Naive thymus-derived CD4-positive, alpha-beta T cell (primary cell): Measurements from ENCODE around the gene FXN. TPM values are rescaled to one million over a fixed set of nuclear protein-coding genes. Genes with fewer than 3 reads are reported as not detected.

Source experiments
- ATAC-seq: fragments of 150-1000 bp; cut with Tn5 transposase; 2 replicates; pipeline ENCODE4 v1.10.0; 2021; ENCODE audit warnings: mild to moderate bottlenecking, moderate library complexity
- CTCF ChIA-PET: fragments of 350-600 bp; sonication (Branson Sonifier 250); formaldehyde crosslinking; loops from one replicate; lab custom pipeline; 2021; ENCODE audit warnings: antibody characterized with exemption; lab: Charles Lee
- POLR2A ChIA-PET: fragments of 350-600 bp; sonication (Branson Sonifier 250); formaldehyde crosslinking; loops from one replicate; lab custom pipeline; 2021; ENCODE audit warnings: antibody characterized with exemption, inconsistent platforms; lab: Charles Lee
- DNase-seq, 9 donors: peaks; one replicate each; pipeline versions ENCODE4 v3.0.0 to v3.0.0-alpha.2; 2020 to 2022; ENCODE audit warnings: mixed read lengths in 1 of 9
- H3K27ac ChIP-seq: one replicate; pipeline ENCODE4 v1.7.0; 2013; ENCODE audit warnings: mild to moderate bottlenecking, low read depth, low read length, moderate library complexity
- H3K27me3 ChIP-seq, 2 donors: one replicate each; pipeline ENCODE4 v1.7.0; 2013; ENCODE audit warnings: low read length in 2 of 2, mild to moderate bottlenecking in 2 of 2, moderate library complexity in 2 of 2; ENCODE audit not compliant: control insufficient read depth in 2 of 2, insufficient read depth in 2 of 2
- H3K36me3 ChIP-seq, 3 experiments: 1 replicate in 2 of 3; 2 replicates in 1 of 3; pipeline ENCODE4 v1.7.0; 2013; ENCODE audit warnings: low read length in 3 of 3, mild to moderate bottlenecking in 3 of 3, moderate library complexity in 1 of 3; ENCODE audit not compliant: insufficient read depth in 3 of 3, control insufficient read depth in 2 of 3
- H3K4me1 ChIP-seq, 2 donors: one replicate each; pipeline ENCODE4 v1.7.0; 2013; ENCODE audit warnings: low read length in 2 of 2, mild to moderate bottlenecking in 2 of 2, moderate library complexity in 1 of 2; ENCODE audit not compliant: control insufficient read depth in 2 of 2, insufficient read depth in 2 of 2
- H3K4me3 ChIP-seq: 2 replicates; pipeline ENCODE4 v1.7.0; 2013; ENCODE audit warnings: mild to moderate bottlenecking, low read length
- H3K9me3 ChIP-seq, 3 experiments: 1 replicate in 2 of 3; 2 replicates in 1 of 3; pipeline ENCODE4 v1.7.0; 2013; ENCODE audit warnings: low read length in 3 of 3; ENCODE audit not compliant: control insufficient read depth in 2 of 3
- H3K27ac Mint-ChIP-seq, 9 donors: one replicate each; pipeline ENCODE4 v1.8.0; 2020 to 2022; ENCODE audit warnings: mixed read lengths in 9 of 9, mild to moderate bottlenecking in 8 of 9, moderate library complexity in 5 of 9, inconsistent platforms in 2 of 9
- H3K27me3 Mint-ChIP-seq, 5 donors: one replicate each; pipeline ENCODE4 v1.8.0; 2021 to 2022; ENCODE audit warnings: mixed read lengths in 5 of 5, mild to moderate bottlenecking in 1 of 5
- H3K36me3 Mint-ChIP-seq, 5 donors: one replicate each; pipeline ENCODE4 v1.8.0; 2020 to 2022; ENCODE audit warnings: mixed read lengths in 5 of 5, mild to moderate bottlenecking in 3 of 5, inconsistent platforms in 1 of 5
- H3K4me1 Mint-ChIP-seq, 7 donors: one replicate each; pipeline ENCODE4 v1.8.0; 2020 to 2022; ENCODE audit warnings: mixed read lengths in 7 of 7, mild to moderate bottlenecking in 3 of 7, inconsistent platforms in 1 of 7
- H3K4me3 Mint-ChIP-seq, 10 donors: one replicate each; pipeline ENCODE4 v1.8.0; 2020 to 2022; ENCODE audit warnings: mild to moderate bottlenecking in 10 of 10, mixed read lengths in 10 of 10, moderate library complexity in 6 of 10, inconsistent platforms in 2 of 10
- H3K9me3 Mint-ChIP-seq, 11 donors: one replicate each; pipeline ENCODE4 v1.8.0; 2020 to 2022; ENCODE audit warnings: mixed read lengths in 11 of 11, mild to moderate bottlenecking in 4 of 11, inconsistent platforms in 1 of 11, moderate library complexity in 1 of 11
- intact Hi-C, 2 donors: fragments of 100-400 bp; cut with micrococcal nuclease; formaldehyde crosslinking; loops; one replicate each; pipeline ENCODE4 v1.15.1; 2023
- polyA plus RNA-seq, 2 donors: library from polyadenylated mRNA; unstranded; fragments of 300-500 nt; fragmentation: Illumina TruSeq; gene quantifications; one replicate each; pipeline ENCODE4 v1.2.3, GENCODE V29; 2021
- total RNA-seq, 6 experiments: library from RNA in 5 of 6; stranded (reverse) in 5 of 6; gene quantifications; 1 replicate in 5 of 6; 2 replicates in 1 of 6; pipeline ENCODE4 v1.2.3 and lab custom pipeline; 2021 to 2026

The FXN gene
- total and polyA plus RNA-seq, 7 experiments from 2014 or later, result 16.7 to 84.7 (median 20.0) TPM

GRCh38 chr9:69086312-69086711 lies 50.8 kb downstream of the FXN start:
- H3K4me3 Mint-ChIP-seq, result no peak overlapping the region

DNA sequence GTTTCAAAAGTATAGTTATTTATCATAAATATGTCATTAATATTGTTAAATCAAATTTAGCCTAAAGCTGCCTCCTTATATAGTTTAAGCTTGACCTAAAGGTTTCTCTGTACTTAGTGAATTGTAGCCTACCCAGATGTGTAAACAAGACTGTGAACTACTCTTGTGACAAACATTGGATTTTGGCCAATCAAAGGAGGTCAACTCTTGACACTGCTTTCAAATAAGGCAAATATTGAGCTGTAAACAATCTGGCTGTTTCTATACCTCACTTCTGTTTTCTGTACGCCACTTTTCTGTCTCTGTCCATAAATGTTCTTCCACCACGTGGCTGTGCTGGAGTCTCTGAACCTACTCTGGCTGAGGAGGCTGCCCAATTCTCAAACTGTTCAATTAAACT lies 51.2 kb downstream of the FXN start:
- peaks cover 0 to 1% (median 0%) of the 10 kb centered on the region in 11 donors for H3K9me3 Mint-ChIP-seq

More at GRCh38 chr9:69086312-69086711, 50.8 kb downstream of the FXN start:
- H3K9me3 ChIP-seq, result no peaks in the 10 kb centered on the region
- no peak for ATAC-seq
- H3K27ac ChIP-seq, result no peak overlapping the region
- Mint-ChIP-seq H3K9me3 (peaks cover 0 to 3% (median 0%) of the 10 kb centered on the region in 11 donors), H3K4me1 (no peaks in the 10 kb centered on the region), H3K27ac (no peak overlapping the region), H3K36me3 (peaks cover 0 to 3% (median 0%) of the 10 kb centered on the region in 5 donors), H3K27me3 (no peaks in the 10 kb centered on the region)
- no peaks in the 10 kb centered on the region for H3K36me3 ChIP-seq
- intact Hi-C loops, result no loop called here
- H3K4me3 ChIP-seq, result no peak overlapping the region
- DNase-seq, result no peak
- ChIA-PET POLR2A (no interaction called here), CTCF (no interaction called here)
- no peaks in the 10 kb centered on the region for H3K27me3 ChIP-seq
- no peaks in the 10 kb centered on the region for H3K4me1 ChIP-seq

GRCh38 chr9:69089082-69089481 lies 53.5 kb downstream of the FXN start:
- H3K27me3 Mint-ChIP-seq, result no peaks in the 10 kb centered on the region
- Histone ChIP-seq H3K9me3 (no peaks in the 10 kb centered on the region), H3K27me3 (no peaks in the 10 kb centered on the region), H3K4me1 (no peaks in the 10 kb centered on the region), H3K27ac (no peak overlapping the region), H3K36me3 (no peaks in the 10 kb centered on the region), H3K4me3 (no peak overlapping the region)
- intact Hi-C loops, result no loop called here
- ChIA-PET POLR2A (no interaction called here), CTCF (interaction anchor here (0.6 to 1.2 kb wide), 2 partner anchors 490 to 504 kb away, joined by 3 read pairs; no protein-coding TSS in a partner anchor)
- DNase-seq, result no peak
- ATAC-seq, result no peak
- no peak overlapping the region for H3K27ac Mint-ChIP-seq
- H3K4me3 Mint-ChIP-seq, result no peak overlapping the region
- no peaks in the 10 kb centered on the region for H3K9me3 Mint-ChIP-seq
- no peaks in the 10 kb centered on the region for H3K36me3 Mint-ChIP-seq
- H3K4me1 Mint-ChIP-seq, result no peaks in the 10 kb centered on the region

More for the DNA sequence above, 51.2 kb downstream of the FXN start:
- no peaks in the 10 kb centered on the region for H3K36me3 ChIP-seq
- H3K4me3 ChIP-seq, result no peak overlapping the region
- H3K36me3 Mint-ChIP-seq, result peaks cover 0 to 3% (median 0%) of the 10 kb centered on the region in 5 donors
- H3K4me1 ChIP-seq, result no peaks in the 10 kb centered on the region
- no peak overlapping the region for H3K27ac ChIP-seq
- no peaks in the 10 kb centered on the region for H3K27me3 Mint-ChIP-seq
- DNase-seq (no peak), ATAC-seq (no peak)
- ChIA-PET POLR2A (no interaction called here), CTCF (no interaction called here)
- no peak overlapping the region for H3K4me3 Mint-ChIP-seq
- H3K4me1 Mint-ChIP-seq, result no peaks in the 10 kb centered on the region
- no peaks in the 10 kb centered on the region for H3K27me3 ChIP-seq
- intact Hi-C loops, result no loop called here
- H3K9me3 ChIP-seq, result no peaks in the 10 kb centered on the region
- H3K27ac Mint-ChIP-seq, result peak overlapping the region in 1 of 9 donors; percentile 10

DNA sequence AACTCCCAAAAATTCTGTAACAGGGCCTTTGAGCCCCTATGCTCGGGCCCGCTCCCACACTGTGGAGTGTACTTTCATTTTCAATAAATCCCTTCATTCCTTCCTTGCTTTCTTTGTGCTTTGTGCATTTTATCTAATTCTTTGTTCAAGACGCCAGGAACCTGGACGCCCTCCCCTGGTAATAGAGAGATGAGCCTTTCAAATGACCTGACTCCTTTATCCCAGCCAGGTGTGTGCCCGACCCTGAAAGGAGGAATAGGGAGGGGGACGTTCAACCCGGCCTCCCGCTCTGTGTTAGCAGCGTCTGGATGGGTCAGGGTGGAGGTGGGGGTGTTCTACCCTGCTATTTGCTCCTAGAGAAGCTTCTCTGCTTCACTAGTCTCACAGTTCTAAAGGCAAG lies 53.9 kb downstream of the FXN start:
- Histone ChIP-seq H3K27me3 (no peaks in the 10 kb centered on the region), H3K4me1 (no peaks in the 10 kb centered on the region), H3K36me3 (no peaks in the 10 kb centered on the region), H3K4me3 (no peak overlapping the region), H3K27ac (no peak overlapping the region), H3K9me3 (no peaks in the 10 kb centered on the region)
- intact Hi-C loops, result no loop called here
- no peaks in the 10 kb centered on the region for H3K9me3 Mint-ChIP-seq
- no peak overlapping the region for H3K27ac Mint-ChIP-seq
- no peaks in the 10 kb centered on the region for H3K27me3 Mint-ChIP-seq
- no peak overlapping the region for H3K4me3 Mint-ChIP-seq
- ChIA-PET CTCF (interaction anchor here (0.6 kb wide), 1 partner anchor 504 kb away, joined by 3 read pairs; no protein-coding TSS in a partner anchor), POLR2A (no interaction called here)
- ATAC-seq (no peak), DNase-seq (no peak)
- H3K36me3 Mint-ChIP-seq, result no peaks in the 10 kb centered on the region
- H3K4me1 Mint-ChIP-seq, result no peaks in the 10 kb centered on the region

- intact Hi-C loops, result no loop called here
- Histone ChIP-seq H3K9me3 (no peaks in the 10 kb centered on the region), H3K4me1 (no peaks in the 10 kb centered on the region), H3K36me3 (no peaks in the 10 kb centered on the region), H3K27me3 (no peaks in the 10 kb centered on the region), H3K4me3 (no peak overlapping the region), H3K27ac (no peak overlapping the region)
- ChIA-PET CTCF (no interaction called here), POLR2A (no interaction called here)
- H3K4me3 Mint-ChIP-seq, result no peak overlapping the region
- ATAC-seq, result no peak
- no peaks in the 10 kb centered on the region for H3K27me3 Mint-ChIP-seq
- H3K9me3 Mint-ChIP-seq, result no peaks in the 10 kb centered on the region
- DNase-seq, result no peak
- H3K27ac Mint-ChIP-seq, result no peak overlapping the region
- no peaks in the 10 kb centered on the region for H3K4me1 Mint-ChIP-seq
- H3K36me3 Mint-ChIP-seq, result no peaks in the 10 kb centered on the region
These were observed 54.7 kb downstream of the FXN start for GRCh38 chr9:69090140-69090750.

- Mint-ChIP-seq H3K36me3 (no peaks in the 10 kb centered on the region), H3K27ac (no peak overlapping the region), H3K27me3 (no peaks in the 10 kb centered on the region), H3K9me3 (no peaks in the 10 kb centered on the region), H3K4me3 (no peak overlapping the region), H3K4me1 (no peaks in the 10 kb centered on the region)
- POLR2A ChIA-PET, result no interaction called here
- no peaks in the 10 kb centered on the region for H3K4me1 ChIP-seq
- no peak for ATAC-seq
- intact Hi-C loops, result no loop called here
- no peak for DNase-seq
- H3K27ac ChIP-seq, result no peak overlapping the region
- no peaks in the 10 kb centered on the region for H3K27me3 ChIP-seq
- no peak overlapping the region for H3K4me3 ChIP-seq
- H3K36me3 ChIP-seq, result no peaks in the 10 kb centered on the region
- no peaks in the 10 kb centered on the region for H3K9me3 ChIP-seq
- CTCF ChIA-PET, result interaction anchor here (0.6 kb wide), 1 partner anchor 56 kb away, joined by 3 read pairs; the partner anchor contains the start of gene FXN
These were observed 55.4 kb downstream of the FXN start for GRCh38 chr9:69090946-69091345.

GRCh38 chr9:69093471-69094103 lies 58.0 kb downstream of the FXN start:
- Mint-ChIP-seq H3K36me3 (no peaks in the 10 kb centered on the region), H3K4me1 (no peaks in the 10 kb centered on the region), H3K4me3 (no peak overlapping the region), H3K9me3 (no peaks in the 10 kb centered on the region), H3K27ac (no peak overlapping the region), H3K27me3 (no peaks in the 10 kb centered on the region)
- H3K9me3 ChIP-seq, result no peaks in the 10 kb centered on the region
- no peaks in the 10 kb centered on the region for H3K36me3 ChIP-seq
- ATAC-seq (no peak), DNase-seq (no peak)
- CTCF ChIA-PET, result interaction anchor here (0.6 to 0.7 kb wide), 2 partner anchors 73 to 100 kb away, joined by 3 to 5 read pairs; no protein-coding TSS in a partner anchor
- intact Hi-C loops, result no loop called here
- H3K27me3 ChIP-seq, result no peaks in the 10 kb centered on the region
- H3K4me3 ChIP-seq, result no peak overlapping the region
- no peaks in the 10 kb centered on the region for H3K4me1 ChIP-seq
- H3K27ac ChIP-seq, result no peak overlapping the region
- POLR2A ChIA-PET, result no interaction called here
